Bronchial epithelial cell (primary cell): ENCODE measurements around the gene PPP1R7. TPM values are rescaled to one million over a fixed set of nuclear protein-coding genes. Genes with fewer than 3 reads are reported as not detected.

Source experiments
- DNase-seq: peaks from one replicate; pipeline ENCODE4 v3.0.0-alpha.2; 2010; ENCODE audit warnings: low read depth
- FAIRE-seq: peaks from 2 replicates; lab custom pipeline; 2011; peaks lifted over from hg19 to GRCh38; lab: Jason Lieb, UNC
- H3K27me3 ChIP-seq: 2 replicates; pipeline ENCODE4 v1.5.1; 2011; ENCODE audit warnings: low read length; ENCODE audit not compliant: control insufficient read depth, insufficient read depth
- H3K36me3 ChIP-seq: 2 replicates; pipeline ENCODE4 v1.5.1; 2011; ENCODE audit warnings: low read length; ENCODE audit not compliant: control insufficient read depth, insufficient read depth
- H3K4me3 ChIP-seq: 2 replicates; pipeline ENCODE4 v1.5.1; 2011; ENCODE audit warnings: mild to moderate bottlenecking, low read depth, low read length, control low read depth
- total RNA-seq: library from RNA; depleted of rRNA; stranded (reverse); fragments of >200 nt; gene quantifications from 2 replicates; pipeline ENCODE4 v1.2.1, GENCODE V29; 2014
- TF ChIP-seq, protein P1 (sequence below): IDR thresholded peaks from 2 replicates; pipeline ENCODE4 v1.5.1; 2011; ENCODE audit warnings: mild to moderate bottlenecking, moderate library complexity, low read length, control low read depth, inconsistent platforms; ENCODE audit not compliant: insufficient read depth, severe bottlenecking

PPP1R7 gene
- total RNA-seq, 1 donor from 2014 or later = 32.4 TPM

DNA sequence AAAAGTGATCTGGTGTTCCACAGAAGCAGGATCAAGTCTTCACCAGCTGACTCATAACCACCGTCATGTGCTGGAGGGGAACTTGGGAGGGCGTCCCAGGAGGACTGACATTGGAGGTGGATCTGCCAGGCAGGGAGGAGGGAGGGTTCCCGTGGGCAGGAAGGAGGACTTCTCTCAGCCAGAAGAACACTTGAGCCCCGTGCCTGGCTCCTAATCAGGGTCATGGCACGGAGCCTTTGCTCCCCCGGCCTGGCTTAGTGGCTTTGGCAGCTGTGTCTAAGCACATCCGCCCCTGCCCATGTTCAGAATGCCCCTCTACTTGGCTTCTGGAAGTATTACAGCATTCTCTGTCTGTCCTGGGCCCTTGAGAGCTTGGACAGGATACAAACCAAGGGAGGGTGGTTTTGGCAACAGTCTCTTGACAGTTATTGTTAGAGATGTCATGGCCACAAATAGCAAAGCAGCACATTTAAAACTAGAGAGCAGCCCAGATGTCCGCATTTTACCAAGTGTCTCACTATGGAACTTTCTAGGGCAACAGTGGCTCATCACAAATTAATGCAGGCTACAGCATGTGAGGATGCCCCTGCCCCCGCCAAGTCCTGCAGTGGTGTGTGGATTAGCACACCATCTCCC, 11.5 kb downstream of the PPP1R7 start:
- FAIRE-seq (no peak), DNase-seq (no peak)
- peaks cover 31% of the 10 kb centered on the region for H3K36me3 ChIP-seq
- TF ChIP-seq, protein P1, sequence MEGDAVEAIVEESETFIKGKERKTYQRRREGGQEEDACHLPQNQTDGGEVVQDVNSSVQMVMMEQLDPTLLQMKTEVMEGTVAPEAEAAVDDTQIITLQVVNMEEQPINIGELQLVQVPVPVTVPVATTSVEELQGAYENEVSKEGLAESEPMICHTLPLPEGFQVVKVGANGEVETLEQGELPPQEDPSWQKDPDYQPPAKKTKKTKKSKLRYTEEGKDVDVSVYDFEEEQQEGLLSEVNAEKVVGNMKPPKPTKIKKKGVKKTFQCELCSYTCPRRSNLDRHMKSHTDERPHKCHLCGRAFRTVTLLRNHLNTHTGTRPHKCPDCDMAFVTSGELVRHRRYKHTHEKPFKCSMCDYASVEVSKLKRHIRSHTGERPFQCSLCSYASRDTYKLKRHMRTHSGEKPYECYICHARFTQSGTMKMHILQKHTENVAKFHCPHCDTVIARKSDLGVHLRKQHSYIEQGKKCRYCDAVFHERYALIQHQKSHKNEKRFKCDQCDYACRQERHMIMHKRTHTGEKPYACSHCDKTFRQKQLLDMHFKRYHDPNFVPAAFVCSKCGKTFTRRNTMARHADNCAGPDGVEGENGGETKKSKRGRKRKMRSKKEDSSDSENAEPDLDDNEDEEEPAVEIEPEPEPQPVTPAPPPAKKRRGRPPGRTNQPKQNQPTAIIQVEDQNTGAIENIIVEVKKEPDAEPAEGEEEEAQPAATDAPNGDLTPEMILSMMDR = no peak
- H3K4me3 ChIP-seq = no peak overlapping the region
- H3K27me3 ChIP-seq = no peaks in the 10 kb centered on the region

DNA sequence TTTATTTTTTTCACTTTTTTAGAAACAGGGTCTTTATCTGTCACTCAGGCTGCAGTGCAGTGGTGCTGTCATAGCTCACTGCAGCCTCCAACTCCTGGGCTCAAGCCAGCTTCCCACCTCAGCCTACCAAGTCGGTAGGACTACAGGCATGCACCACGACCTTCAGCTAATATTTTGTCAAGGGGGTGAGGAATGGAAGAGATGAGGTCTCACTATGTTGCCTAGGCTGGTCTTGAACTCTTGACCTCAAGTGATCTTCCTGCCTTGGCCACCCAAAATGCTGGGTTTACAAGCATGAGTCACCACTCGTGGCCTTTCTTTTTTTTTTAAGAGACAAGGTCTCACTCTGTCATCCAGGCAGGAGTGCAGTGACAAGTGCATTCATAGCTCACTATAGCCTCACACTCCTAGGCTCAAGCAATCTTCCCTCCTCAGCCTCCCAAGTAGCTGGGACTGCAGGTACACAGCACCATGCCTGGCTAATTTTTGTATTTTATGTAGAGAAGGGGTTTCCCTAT, 13.4 kb downstream of the PPP1R7 start:
- peaks cover 26% of the 10 kb centered on the region for H3K36me3 ChIP-seq
- no peaks in the 10 kb centered on the region for H3K27me3 ChIP-seq
- FAIRE-seq (no peak), DNase-seq (no peak)
- no peak overlapping the region for H3K4me3 ChIP-seq
- TF ChIP-seq, protein P1 = no peak

DNA sequence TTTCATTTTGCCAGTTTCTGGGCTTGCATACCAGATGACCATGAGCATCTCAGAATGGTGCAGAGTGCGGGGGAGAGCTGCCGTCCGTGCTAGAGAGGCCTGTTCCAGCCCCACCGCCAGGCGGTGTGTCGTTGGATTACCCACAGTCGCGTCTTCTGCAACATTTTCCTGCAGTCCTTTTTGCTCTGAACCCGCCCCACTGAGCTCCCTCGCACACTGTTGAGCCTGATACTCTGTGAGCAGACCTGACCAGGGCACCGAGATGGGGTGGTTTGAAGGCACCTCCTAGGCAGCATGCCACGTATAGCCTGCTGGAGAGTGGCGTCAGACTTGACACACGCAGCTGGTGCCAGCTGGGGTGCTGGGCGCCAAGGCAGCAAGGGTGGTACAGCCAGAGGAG, 18.1 kb downstream of the PPP1R7 start:
- peaks cover 27% of the 10 kb centered on the region for H3K36me3 ChIP-seq
- FAIRE-seq = no peak

DNA sequence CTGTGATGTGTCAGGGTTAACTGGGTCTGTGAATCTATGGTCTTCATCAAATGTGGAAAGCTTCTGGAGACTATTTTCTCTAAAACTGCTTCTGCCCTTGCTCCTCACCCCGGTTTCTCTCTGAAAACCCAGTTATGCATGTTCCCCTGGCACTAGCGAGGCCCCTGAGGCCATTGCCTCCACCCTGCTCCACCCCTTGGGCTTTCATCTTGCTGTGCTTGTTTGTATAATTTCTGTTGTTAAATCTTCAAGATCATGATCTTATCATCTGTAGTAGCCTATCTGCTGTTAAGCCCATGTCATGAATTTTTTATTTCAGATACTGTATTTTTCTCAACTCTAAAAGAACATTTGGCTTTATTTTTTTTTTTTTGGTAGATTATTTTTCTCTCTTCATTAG, 23.3 kb downstream of the PPP1R7 start:
- Histone ChIP-seq H3K36me3 (peaks cover 16% of the 10 kb centered on the region), H3K4me3 (no peak overlapping the region), H3K27me3 (no peaks in the 10 kb centered on the region)
- TF ChIP-seq, protein P1 = no peak
- FAIRE-seq (no peak), DNase-seq (no peak)

More for the DNA sequence above, 18.1 kb downstream of the PPP1R7 start:
- TF ChIP-seq, protein P1 = no peak
- DNase-seq = no peak
- no peak overlapping the region for H3K4me3 ChIP-seq
- no peaks in the 10 kb centered on the region for H3K27me3 ChIP-seq

DNA sequence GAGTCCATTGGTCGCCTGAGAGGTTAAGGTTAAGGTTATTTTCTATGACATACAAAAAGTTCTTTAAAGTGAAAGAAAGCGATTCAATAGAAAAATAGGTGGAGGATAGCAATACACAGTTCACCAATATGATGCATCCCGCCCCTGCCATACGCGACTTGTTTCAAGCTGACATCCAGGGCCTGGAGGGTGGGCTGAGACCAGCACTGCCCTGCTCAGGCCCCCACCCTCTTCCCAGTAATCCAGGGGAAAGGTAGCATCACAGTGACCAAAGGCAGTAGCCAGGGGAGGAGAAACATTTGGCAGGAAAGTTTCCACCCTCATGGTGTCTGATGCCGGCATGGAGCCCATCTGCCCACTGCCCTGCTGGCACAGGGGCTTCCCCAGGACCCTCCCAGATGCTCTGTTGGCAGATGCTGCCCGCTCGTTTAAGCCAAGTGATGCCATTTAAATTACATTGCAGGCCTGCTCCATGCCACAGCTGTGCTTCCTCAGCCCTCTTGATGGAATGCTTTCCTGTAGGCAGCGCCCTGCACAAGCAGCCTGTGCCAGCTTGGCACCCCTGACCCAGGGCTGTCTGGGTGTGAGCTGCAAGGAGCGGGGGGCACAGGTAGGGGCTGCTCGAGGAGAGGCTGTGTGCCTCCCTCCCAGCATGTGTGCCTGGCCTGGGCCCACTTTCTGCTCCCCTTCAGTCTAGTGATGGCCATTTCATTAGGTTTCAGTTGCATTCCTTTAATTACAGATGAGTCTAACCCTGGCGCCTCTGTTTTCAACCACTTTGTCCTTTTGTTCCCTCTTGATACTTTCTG, 27.5 kb downstream of the PPP1R7 start:
- Histone ChIP-seq H3K36me3 (peaks cover 2% of the 10 kb centered on the region), H3K27me3 (no peaks in the 10 kb centered on the region), H3K4me3 (no peak overlapping the region)
- TF ChIP-seq, protein P1 = no peak
- no peak for FAIRE-seq
- no peak for DNase-seq
